HG02610 (cell line): ENCODE results near the gene PTTG1IP.

Source experiments
- ATAC-seq: cut with Tn5 transposase; IDR thresholded peaks from one replicate; pipeline ENCODE4 v1.9.1; 2021; ENCODE audit warnings: mild to moderate bottlenecking, moderate library complexity; ENCODE audit not compliant: unreplicated experiment

Gene PTTG1IP

DNA sequence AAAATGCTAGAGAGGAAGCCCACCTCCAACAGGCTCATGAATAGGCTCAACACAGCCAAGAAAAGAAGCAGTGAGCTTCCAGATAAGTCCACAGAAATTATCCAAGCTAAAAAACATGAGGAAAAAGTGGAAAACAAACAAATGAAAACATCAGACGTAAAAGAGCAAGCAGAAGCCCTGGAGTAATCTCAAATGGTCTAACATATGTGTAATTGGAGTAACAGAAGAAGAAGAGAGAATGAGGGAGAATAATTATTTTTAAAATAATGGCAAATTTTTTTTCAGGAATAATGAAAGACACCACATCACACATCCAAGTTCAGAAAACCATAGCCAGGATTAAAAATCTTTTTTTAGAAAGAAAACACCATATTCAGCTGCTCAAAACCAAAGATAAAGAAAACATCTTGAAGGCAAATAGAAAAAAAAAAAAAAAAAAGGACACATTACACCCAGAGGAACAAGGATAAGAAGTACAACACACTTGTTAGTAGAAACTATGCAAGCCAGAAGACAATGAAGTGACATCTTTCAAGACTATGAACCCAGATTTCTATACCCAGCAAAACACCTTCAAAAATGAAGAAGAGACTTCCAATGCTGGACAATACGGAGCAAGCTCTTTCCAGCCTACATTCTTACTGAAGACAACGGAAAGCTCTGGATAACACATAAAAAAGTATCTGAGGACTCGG is 45.0 kb downstream of the PTTG1IP start:
- no peak for ATAC-seq

GRCh38 chr21:44823179-44823660 is 50.3 kb downstream of the PTTG1IP start:
- no peak for ATAC-seq

DNA sequence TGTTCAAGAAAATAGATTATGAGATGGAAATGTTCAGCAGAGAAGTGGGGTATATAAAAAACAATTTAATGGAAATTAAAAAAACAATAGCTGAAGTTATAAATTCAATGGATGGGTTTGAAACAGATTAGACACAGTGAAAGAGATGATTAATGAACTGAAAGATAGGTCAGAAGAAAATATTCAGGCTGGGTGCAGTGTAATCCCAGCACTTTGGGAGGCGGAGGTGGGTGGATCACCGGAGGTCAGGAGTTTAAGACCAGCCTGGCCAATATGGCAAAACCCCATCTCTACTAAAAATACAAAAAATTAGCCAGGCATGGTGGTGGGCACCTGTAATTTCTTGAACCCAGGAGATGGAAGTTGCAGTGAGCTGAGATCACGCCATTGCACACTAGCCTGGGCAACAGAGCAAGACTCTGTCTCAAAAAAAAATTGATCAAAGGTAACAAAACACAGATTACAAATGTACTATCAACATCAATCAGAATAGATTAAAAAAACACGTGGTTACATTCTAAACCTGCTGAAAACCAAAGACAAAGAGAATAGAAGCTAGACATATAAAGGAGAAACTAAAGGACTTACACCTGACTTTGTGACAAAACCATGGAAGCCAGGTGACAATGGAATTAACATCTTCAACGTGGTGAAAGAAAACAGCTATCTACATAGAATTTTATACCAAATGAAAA is 50.9 kb downstream of the PTTG1IP start:
- ATAC-seq, result no peak

GRCh38 chr21:44820851-44821250 is 52.6 kb downstream of the PTTG1IP start:
- no peak for ATAC-seq

DNA sequence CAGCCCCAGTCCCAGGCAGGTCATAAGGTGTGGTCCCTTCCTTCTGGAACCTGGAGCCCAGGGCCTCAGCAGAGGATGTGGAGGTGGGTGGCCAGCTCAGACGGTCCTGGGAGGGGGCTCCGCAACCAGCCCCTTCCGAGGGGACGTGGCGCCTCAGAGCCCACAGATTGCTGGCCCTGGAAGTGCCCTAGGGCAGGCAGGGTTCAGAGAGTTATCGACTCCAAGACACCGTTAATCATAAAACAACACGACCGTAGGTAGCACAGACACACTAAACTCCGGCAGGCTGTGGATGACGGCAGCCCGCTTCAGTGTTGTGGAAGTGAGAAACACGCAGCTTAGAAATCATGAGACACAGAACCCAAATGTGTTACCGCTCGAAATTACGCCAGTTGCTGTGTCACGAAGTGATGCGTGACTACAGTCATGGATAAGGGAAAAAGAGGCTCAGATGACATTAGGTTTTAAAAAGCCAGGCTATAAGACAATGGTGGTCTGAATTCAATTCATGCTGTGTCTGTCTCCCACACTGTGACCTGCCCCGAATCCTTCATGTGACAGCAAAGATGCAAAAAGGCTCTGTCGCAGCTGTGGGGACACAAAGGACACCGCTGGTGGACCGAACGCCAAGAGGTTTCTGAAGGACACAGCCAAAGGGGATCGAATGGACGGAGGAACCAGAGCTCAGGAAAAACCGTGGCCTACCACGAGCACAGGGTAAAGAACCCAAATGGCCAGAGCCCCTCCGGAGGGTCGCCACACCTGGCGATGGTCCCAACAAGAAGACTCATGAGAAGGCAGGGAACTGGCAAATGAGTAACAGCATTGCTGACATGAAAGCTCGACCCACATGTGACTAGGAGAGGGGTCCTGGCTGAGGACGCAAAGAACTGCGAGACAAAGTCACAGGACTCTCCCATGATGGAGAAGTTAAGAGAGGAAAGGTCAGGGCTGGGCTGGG is 53.9 kb downstream of the PTTG1IP start:
- ATAC-seq, result no peak

DNA sequence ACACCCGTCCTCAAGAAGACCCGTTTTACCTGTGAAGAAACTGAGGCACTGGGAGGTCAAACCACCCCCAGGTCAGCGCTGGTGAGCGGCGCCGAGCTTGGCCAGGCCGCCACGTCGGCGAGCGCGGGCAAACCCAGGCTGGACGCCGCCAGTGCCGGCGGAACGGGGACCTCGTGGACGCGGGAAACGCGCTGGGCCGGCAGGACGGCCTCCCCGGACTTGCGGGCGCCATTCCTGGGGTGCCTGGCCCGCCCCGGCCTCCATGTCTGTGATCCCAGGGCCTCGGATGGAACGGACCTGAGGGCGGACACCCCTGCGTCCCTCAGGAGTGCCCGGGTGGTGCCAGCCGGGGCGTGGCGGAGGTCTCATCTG is 54.9 kb downstream of the PTTG1IP start:
- no peak for ATAC-seq

DNA sequence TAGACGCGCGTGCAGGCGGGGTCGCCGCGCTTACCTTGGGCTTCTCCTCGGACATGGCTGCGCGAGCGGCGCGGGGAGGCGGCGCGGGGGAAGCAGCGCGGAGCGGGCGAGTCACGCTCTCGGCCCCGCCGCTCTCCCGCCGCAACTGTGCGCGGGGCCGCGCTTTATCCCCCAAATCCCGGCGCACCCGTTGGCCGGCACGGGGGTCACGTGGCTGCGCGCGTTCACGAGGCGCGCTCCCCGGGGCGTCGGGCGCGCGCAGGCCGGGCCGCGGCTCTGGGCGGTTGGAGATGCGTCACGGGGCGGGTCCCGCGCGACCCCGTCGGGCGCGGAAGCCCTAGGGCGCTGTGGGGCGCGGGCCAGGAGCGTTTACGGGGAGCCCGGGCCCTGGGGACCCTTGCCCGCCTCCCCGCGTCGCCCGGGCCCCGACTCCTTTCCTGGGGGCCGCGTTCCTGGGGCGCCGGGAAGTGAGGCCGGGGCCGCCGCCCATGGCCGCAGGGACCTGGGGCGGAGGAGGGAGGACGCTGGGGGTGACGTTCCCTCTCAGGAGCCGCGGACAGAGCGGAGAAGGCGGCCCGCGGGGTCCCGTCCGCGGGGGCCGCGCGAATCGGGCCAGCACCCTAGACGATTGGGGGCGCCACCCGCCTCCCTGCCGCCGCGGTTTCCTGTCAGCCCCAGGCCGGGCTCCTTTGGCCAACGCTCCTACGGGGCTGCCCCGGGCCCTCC is 55.4 kb downstream of the PTTG1IP start, which contains the start of gene SUMO3:
TSS of gene SUMO3 (minus strand) at position 149 of the 726 bp plus-strand sequence. CDS start at position 55, 94 bp downstream.
- ATAC-seq, result peak; percentile 54

DNA sequence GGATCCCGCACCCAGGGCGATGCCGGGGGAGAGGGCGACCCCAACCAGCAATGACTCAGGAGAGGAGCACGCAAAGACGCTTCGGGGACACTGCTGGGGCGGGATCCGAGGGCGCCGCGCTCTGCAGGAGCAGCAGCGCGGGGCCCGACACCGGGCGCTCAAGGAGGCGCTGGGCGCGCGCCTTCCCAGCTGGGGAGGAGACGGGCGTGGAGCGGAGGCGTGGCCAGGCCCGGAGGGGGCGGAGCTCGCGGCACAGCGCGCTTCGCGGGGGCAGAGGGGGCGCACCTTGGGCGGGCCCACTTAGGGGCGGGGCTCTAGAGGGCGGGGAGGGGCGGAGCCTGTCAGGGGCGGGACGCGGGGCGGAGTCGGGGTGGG is 56.0 kb downstream of the PTTG1IP start:
- peak; percentile 66 for ATAC-seq

DNA sequence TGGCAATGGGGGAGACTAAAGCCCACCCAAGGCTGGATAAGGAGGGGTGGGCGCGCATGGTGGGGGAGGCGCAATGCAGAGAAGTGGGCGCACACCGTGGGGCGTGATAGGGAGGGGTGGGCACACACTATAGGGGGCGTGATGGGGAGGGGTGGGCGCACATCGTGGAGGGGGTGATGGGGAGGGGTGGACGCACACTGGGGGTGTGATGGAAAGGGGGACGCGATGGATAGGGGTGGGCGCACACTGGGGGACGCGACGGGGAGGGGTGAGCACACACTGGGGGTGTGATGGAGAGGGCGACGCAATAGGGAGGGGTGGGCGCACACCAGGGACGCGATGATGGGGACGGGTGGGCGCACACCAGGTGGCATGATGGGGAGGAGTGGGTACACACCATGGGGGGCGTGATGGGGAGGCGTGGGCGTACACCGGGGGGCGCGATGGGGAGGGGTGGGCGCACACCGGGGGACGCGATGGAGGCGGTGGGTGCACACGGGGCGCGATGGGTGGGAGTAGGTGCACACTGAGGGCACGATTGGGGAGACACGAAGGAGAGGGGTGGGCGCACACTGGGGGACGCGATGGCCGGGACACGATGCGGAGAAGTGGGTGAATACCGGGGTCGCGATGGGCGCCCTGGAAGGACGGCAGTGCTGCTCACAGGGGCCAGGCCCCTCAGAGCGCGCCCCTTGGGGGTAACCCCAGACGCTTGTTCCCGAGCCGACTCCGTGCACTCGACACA is 56.6 kb downstream of the PTTG1IP start:
- ATAC-seq, result no peak

DNA sequence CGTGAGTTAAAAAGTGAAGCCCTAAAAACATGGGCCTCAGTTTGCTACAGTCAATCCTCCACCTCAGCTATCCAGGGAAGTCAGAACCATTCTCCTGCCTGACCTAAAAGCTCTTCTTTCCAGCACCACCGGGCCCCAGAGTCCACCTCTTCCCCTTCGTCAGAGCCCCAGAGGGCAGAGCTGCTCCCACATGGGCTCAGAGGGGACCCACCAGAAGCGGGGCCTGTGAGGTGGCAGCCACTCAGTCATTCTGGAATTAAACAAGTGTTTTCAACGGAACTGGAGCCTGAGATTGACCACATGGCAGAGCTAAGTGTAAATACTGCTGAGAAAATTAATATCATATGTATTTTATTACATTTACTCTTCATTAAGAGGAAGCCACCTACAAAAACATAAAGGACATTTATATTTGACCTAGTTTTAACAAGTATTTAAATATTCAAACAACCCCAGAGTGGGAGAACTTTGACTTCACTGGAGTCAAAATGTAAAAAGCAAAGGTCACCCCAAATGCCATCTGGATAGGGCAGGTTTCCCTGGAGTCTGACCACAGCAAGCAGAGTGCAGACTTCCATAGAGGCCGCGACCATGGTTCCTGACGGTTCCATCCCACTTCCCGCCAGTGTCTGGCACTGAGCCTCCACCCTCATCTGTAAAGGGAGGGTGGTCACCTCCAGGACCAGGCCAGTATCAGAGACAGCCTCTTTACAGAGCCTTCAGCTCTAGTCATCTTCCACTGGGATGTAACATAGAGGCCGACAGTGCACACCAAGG is 57.5 kb downstream of the PTTG1IP start:
- ATAC-seq, result no peak

DNA sequence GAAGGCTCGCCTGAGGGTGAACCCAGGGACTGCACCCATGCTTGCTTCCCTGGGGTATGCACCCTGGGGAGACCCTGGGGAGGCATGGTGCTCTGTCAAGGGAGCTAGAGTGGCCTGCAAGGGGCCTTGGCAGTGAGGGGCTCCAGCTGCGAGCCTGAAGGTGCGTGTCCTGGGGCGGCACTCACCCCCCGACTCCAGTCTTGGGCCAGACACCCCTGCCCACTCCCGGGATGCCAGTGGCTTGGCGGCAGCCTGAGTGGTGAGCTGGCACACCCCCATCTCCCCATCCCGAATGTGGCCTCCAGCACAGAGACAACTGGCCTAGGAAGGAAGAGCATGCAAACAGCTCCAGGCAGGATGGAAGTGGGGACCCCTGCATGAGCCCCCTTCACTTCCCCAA is 58.3 kb downstream of the PTTG1IP start:
- ATAC-seq, result no peak

DNA sequence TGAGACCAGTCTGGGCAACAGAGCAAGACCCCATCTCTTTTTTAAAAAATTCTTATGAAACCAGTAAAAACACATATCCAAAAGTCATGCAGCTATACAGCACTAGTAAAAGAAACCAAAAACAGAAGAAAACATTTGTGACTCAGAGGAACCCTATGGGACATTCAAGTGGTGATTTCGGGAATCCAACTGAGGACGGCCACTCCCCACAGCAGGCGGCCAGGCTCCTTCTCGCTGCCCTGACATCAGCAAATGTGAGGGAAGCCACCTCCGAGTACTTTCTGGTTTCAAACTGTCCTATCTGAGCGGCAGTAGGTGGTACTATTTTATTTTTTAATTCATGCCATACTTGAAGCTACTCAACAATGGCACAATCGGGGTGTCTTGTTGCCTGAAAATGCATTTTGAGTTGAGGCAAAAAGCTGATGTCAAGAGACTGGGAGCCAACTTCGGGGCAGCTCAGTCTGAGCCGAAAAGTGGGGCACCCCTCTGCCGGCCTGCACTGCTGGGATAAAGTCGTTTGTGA is 58.9 kb downstream of the PTTG1IP start:
- ATAC-seq, result no peak

GRCh38 chr21:44813727-44814126 is 59.8 kb downstream of the PTTG1IP start:
- ATAC-seq, result no peak

DNA sequence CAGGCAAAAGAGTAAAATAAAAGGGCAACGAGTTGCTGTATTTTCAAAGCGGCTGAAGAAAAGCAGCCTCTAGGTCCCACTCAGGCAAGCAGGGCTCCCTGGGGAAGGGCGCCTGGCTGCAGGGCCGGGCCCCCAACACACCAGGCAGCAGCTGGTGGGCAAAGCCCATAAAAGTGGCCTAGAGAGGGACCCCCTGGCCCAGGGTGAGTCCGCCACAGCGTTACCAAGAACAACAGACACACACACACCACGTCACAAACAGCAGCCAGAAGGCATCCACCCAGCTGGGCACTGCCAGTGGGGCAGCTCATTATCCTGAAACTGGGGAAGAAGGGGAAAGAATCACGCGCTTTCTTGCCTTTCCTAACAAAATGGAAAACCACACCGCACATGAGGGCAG is 60.3 kb downstream of the PTTG1IP start:
- no peak for ATAC-seq

DNA sequence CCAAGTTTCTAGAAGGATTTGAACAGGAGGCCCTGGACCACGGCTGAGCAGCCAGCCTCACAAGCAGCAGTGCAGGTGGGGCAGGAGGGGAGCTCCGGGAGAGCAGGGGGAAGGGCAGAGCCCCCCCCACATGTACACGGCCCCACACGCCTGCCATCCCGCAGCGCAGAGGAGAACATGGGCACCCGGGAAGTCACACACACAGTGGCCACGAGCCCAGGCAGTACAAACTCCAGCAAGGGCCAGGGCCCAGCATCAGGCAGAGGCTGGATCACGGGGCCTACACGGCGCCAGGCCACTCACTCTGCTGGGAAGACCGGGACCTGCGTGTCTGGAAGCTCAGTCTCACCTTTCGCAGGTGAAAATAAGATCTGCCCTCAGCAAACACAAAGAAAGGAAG is 60.9 kb downstream of the PTTG1IP start:
- ATAC-seq, result no peak

DNA sequence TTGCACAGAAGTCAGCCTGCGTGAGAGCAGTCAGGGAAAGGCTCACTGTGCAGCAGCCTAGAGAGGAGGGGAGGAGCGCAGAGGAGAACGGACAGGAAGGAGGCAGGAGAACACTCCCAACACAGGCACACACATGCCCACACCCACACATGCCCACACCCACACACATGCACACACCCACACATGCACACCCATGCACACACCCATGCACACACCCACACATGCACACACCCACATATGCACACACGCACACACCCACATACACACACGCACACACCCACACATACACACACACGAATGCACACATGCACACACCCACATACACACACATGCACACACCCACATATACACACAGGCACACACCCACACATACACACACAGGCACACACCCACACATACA is 62.7 kb downstream of the PTTG1IP start:
- no peak for ATAC-seq

DNA sequence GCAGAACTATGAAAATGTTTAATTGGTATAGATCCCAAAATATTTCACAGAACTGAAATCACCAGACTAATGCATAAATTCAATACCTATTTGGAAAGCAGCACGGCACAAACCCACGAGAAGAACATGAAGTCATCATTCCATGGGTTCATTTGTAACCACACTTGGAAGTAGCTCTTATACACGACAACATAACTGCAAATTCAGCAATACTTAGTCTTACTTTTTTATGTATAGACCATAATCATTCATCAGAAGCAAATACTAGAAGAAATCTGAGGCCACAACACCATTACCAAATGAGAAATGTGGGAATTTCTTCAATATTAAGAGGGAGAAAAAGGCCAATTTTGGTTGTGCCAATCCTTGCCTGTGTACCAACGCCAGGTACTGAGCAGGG is 67.6 kb downstream of the PTTG1IP start:
- ATAC-seq, result no peak

DNA sequence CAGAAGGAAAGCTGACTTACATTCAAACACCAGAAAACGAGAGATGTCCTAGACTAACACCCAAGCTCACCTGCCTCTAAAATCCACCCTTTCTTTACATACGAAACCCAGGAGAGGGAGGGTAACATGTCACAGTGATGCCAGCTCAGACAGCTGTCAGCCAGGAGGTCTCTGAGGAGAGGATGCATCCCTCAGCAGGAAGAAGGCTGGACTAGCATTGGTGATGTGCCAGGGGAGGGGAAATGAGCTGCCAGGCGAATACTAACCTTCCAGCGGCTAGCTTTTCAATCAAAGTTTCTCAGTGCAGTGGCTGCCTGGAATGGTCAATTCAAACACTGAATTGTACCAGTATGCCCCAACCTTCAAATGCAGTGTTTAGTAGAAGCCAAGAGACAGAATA is 68.3 kb downstream of the PTTG1IP start:
- ATAC-seq, result no peak

- ATAC-seq, result no peak
These were observed 68.7 kb downstream of the PTTG1IP start for GRCh38 chr21:44804762-44805161.
